CD14-positive monocyte (primary cell): ENCODE data around the gene TNFRSF12A. TPM values are rescaled to one million over a fixed set of nuclear protein-coding genes. Genes with fewer than 3 reads are reported as not detected.
A peak's percentile ranks its signal among the peaks of the same experiment; 100 is the strongest.

Experiments
- DNase-seq, 3 donors: peaks; one replicate each; pipeline ENCODE4 v3.0.0-alpha.2; 2011 to 2022
- H2AFZ ChIP-seq: 2 replicates; pipeline ENCODE4 v1.6.0; 2012; ENCODE audit warnings: mild to moderate bottlenecking, low read depth, low read length, inconsistent platforms; ENCODE audit not compliant: insufficient read depth, poor library complexity, severe bottlenecking
- H3K27ac ChIP-seq, 2 donors: 1 replicate in 1 of 2; 2 replicates in 1 of 2; pipeline ENCODE4 v1.5.1; 2012 to 2013; ENCODE audit warnings: low read length in 2 of 2, control low read depth in 1 of 2, inconsistent platforms in 1 of 2, low read depth in 1 of 2, mild to moderate bottlenecking in 1 of 2
- H3K27me3 ChIP-seq, 2 donors: one replicate each; pipeline versions ENCODE4 v1.6.0 to v1.6.1; 2011 to 2013; ENCODE audit warnings: low read length in 2 of 2; ENCODE audit not compliant: control insufficient read depth in 2 of 2, insufficient read depth in 2 of 2
- H3K36me3 ChIP-seq, 2 donors: replicated peaks in 1 of 2; 1 replicate in 1 of 2; 2 replicates in 1 of 2; pipeline versions ENCODE4 v1.5.1 to v1.6.1; 2012 to 2013; ENCODE audit warnings: low read length in 2 of 2, control low read depth in 1 of 2, inconsistent platforms in 1 of 2, mild to moderate bottlenecking in 1 of 2; ENCODE audit not compliant: insufficient read depth in 2 of 2, control insufficient read depth in 1 of 2
- H3K4me1 ChIP-seq, 2 donors: 1 replicate in 1 of 2; 2 replicates in 1 of 2; pipeline versions ENCODE4 v1.5.1 to v1.6.1; 2012 to 2013; ENCODE audit warnings: low read length in 2 of 2, control low read depth in 1 of 2, inconsistent platforms in 1 of 2, mild to moderate bottlenecking in 1 of 2, moderate library complexity in 1 of 2; ENCODE audit not compliant: insufficient read depth in 2 of 2, control insufficient read depth in 1 of 2
- H3K4me2 ChIP-seq: replicated peaks from 2 replicates; pipeline ENCODE3; 2012; ENCODE audit warnings: low read length, moderate library complexity, mild to moderate bottlenecking; ENCODE audit not compliant: poor library complexity, severe bottlenecking; ENCODE audit errors: extremely low read depth
- H3K4me3 ChIP-seq, 3 experiments: fragments of 200-600 bp in 1 of 3; sonication (generic) in 1 of 3; replicated peaks in 1 of 3; 1 replicate in 2 of 3; 2 replicates in 1 of 3; pipeline ENCODE4 v1.5.1; 2011 to 2013; ENCODE audit warnings: low read length in 3 of 3, mild to moderate bottlenecking in 3 of 3, control low read depth in 2 of 3, low read depth in 2 of 3, inconsistent platforms in 1 of 3, moderate library complexity in 1 of 3
- H3K79me2 ChIP-seq: 2 replicates; pipeline ENCODE4 v1.6.0; 2012; ENCODE audit warnings: mild to moderate bottlenecking, control low read depth, inconsistent platforms, low read length, moderate library complexity; ENCODE audit not compliant: insufficient read depth
- H3K9ac ChIP-seq: 2 replicates; pipeline ENCODE4 v1.6.0; 2017; ENCODE audit warnings: low read length, mild to moderate bottlenecking; ENCODE audit not compliant: insufficient read depth, poor library complexity, severe bottlenecking
- H3K9me3 ChIP-seq, 2 donors: replicated peaks in 1 of 2; 1 replicate in 1 of 2; 2 replicates in 1 of 2; pipeline versions ENCODE4 v1.5.1 to v1.6.1; 2012 to 2013; ENCODE audit warnings: low read length in 2 of 2, control low read depth in 1 of 2; ENCODE audit not compliant: control insufficient read depth in 1 of 2, insufficient read depth in 1 of 2
- H4K20me1 ChIP-seq: 2 replicates; pipeline ENCODE4 v1.6.0; 2012; ENCODE audit warnings: mild to moderate bottlenecking, low read length, control low read depth, moderate library complexity; ENCODE audit not compliant: insufficient read depth
- H3K27ac Mint-ChIP-seq, 7 donors: one replicate each; pipeline ENCODE4 v1.8.0; 2020; ENCODE audit warnings: mild to moderate bottlenecking in 7 of 7, mixed read lengths in 7 of 7, moderate library complexity in 6 of 7, inconsistent platforms in 2 of 7
- H3K27me3 Mint-ChIP-seq, 3 donors: one replicate each; pipeline ENCODE4 v1.8.0; 2021 to 2022; ENCODE audit warnings: low read depth in 3 of 3, mild to moderate bottlenecking in 3 of 3, mixed read lengths in 3 of 3, moderate library complexity in 3 of 3, inconsistent platforms in 1 of 3
- H3K36me3 Mint-ChIP-seq, 2 donors: one replicate each; pipeline ENCODE4 v1.8.0; 2020; ENCODE audit warnings: mixed read lengths in 2 of 2, inconsistent platforms in 1 of 2, mild to moderate bottlenecking in 1 of 2
- H3K4me1 Mint-ChIP-seq: one replicate; pipeline ENCODE4 v1.8.0; 2020; ENCODE audit warnings: mild to moderate bottlenecking, mixed read lengths
- H3K4me3 Mint-ChIP-seq, 2 donors: one replicate each; pipeline ENCODE4 v1.8.0; 2020; ENCODE audit warnings: mild to moderate bottlenecking in 2 of 2, mixed read lengths in 2 of 2, moderate library complexity in 1 of 2
- H3K9me3 Mint-ChIP-seq, 7 donors: one replicate each; pipeline ENCODE4 v1.8.0; 2020 to 2022; ENCODE audit warnings: mixed read lengths in 7 of 7, mild to moderate bottlenecking in 6 of 7, moderate library complexity in 6 of 7, inconsistent platforms in 2 of 7
- CTCF ChIP-seq: fragments of 200-600 bp; IDR thresholded peaks from one replicate; pipeline ENCODE4 v1.8.0; 2022; ENCODE audit warnings: antibody characterized with exemption, mild to moderate bottlenecking
- WGBS: methylation state at CpG from one replicate; pipeline ENCODE4 v1.1.5; 2013; ENCODE audit warnings: missing lambda C conversion rate; ENCODE audit not compliant: insufficient coverage; 5-methylcytosine and 5-hydroxymethylcytosine counted together
- intact Hi-C, 2 donors: fragments of 100-400 bp; cut with micrococcal nuclease; formaldehyde crosslinking; loops; one replicate each; pipeline versions ENCODE4 v1.15.0 to v1.15.1; 2023
- polyA plus RNA-seq, 3 donors: library from polyadenylated mRNA; depleted of rRNA in 1 of 3; unstranded in 2 of 3; stranded (reverse) in 1 of 3; fragments of 300-500 nt in 2 of 3; fragments of >200 nt in 1 of 3; fragmentation: Illumina TruSeq in 2 of 3; gene quantifications; 1 replicate in 2 of 3; 2 replicates in 1 of 3; pipeline ENCODE4 v1.2.3, GENCODE V29; 2012 to 2021

The TNFRSF12A gene
- polyA plus RNA-seq, 3 donors = 2.9 to 6.2 (median 5.7) TPM

- peaks cover 74 to 93% (median 91%) of the 10 kb centered on the region in 3 donors for H3K27me3 Mint-ChIP-seq
- Histone ChIP-seq H4K20me1 (peaks cover 13% of the 10 kb centered on the region), H3K9ac (no peak overlapping the region), H3K4me1 (peaks cover 23 to 42% of the 10 kb centered on the region in 2 donors), H3K27me3 (peaks cover 48 to 90% of the 10 kb centered on the region in 2 donors), H3K36me3 (no peaks in the 10 kb centered on the region), H3K4me3 (no peak overlapping the region), H3K27ac (no peak overlapping the region), H3K4me2 (no peak overlapping the region), H3K79me2 (no peaks in the 10 kb centered on the region), H2AFZ (no peak overlapping the region), H3K9me3 (peaks cover 0 to 22% of the 10 kb centered on the region in 2 donors)
- no peak overlapping the region for H3K27ac Mint-ChIP-seq
- H3K4me1 Mint-ChIP-seq = peaks cover 37% of the 10 kb centered on the region
- peaks cover 11 to 23% of the 10 kb centered on the region in 2 donors for H3K36me3 Mint-ChIP-seq
- H3K4me3 Mint-ChIP-seq = peak overlapping the region in 1 of 2 donors; percentile 82
- peaks cover 3 to 48% (median 21%) of the 10 kb centered on the region in 7 donors for H3K9me3 Mint-ChIP-seq
- intact Hi-C loops = loop anchor here in 1 of 2 donors (5.0 kb wide), 1 partner anchor 35 kb away; no protein-coding TSS in a partner anchor
- 31% methylated on average over 7 of the region's 7 CpGs for WGBS
- no peak for TF ChIP-seq CTCF
- no peak for DNase-seq
These were observed 12.5 kb downstream of the TNFRSF12A start for GRCh38 chr16:3032624-3033023.

- peaks cover 45 to 96% of the 10 kb centered on the region in 2 donors for H3K27me3 ChIP-seq
- no peak overlapping the region for H3K4me3 ChIP-seq
- no peaks in the 10 kb centered on the region for H3K79me2 ChIP-seq
- H3K9me3 Mint-ChIP-seq = peaks cover 3 to 39% (median 14%) of the 10 kb centered on the region in 7 donors
- H3K4me3 Mint-ChIP-seq = peak overlapping the region in 1 of 2 donors; percentile 88
- intact Hi-C loops = no loop called here
- H3K4me1 Mint-ChIP-seq = peaks cover 17% of the 10 kb centered on the region
- no peak for TF ChIP-seq CTCF
- peaks cover 7 to 17% of the 10 kb centered on the region in 2 donors for H3K4me1 ChIP-seq
- no peak overlapping the region for H3K27ac ChIP-seq
- no peak overlapping the region for H3K4me2 ChIP-seq
- H3K36me3 ChIP-seq = no peaks in the 10 kb centered on the region
- no peak overlapping the region for H3K27ac Mint-ChIP-seq
- WGBS = 23% methylated on average over 19 of the region's 19 CpGs
- H3K9me3 ChIP-seq = peaks cover 0 to 24% of the 10 kb centered on the region in 2 donors
- H3K9ac ChIP-seq = no peak overlapping the region
- no peak overlapping the region for H2AFZ ChIP-seq
- peaks cover 8 to 15% of the 10 kb centered on the region in 2 donors for H3K36me3 Mint-ChIP-seq
- peaks cover 74 to 98% (median 93%) of the 10 kb centered on the region in 3 donors for H3K27me3 Mint-ChIP-seq
- no peaks in the 10 kb centered on the region for H4K20me1 ChIP-seq
- DNase-seq = no peak
These were observed 15.3 kb downstream of the TNFRSF12A start for GRCh38 chr16:3035289-3035971.
